Nephron progenitor cell (in vitro differentiated cells): ENCODE measurements around the gene ATXN10.
"Not testable (repeated sequence)": the region's sequence is repeated elsewhere in the genome, so short reads cannot be mapped to it uniquely, and the experiment has no call there.

Experiments used
- DNase-seq: peaks from one replicate; pipeline ENCODE4 v3.0.0; 2021
- H3K27ac Mint-ChIP-seq: 2 replicates; pipeline ENCODE4 v1.8.0; 2021; ENCODE audit warnings: mild to moderate bottlenecking, moderate library complexity, mixed read lengths
- H3K27me3 Mint-ChIP-seq: 2 replicates; pipeline ENCODE4 v1.8.0; 2021; ENCODE audit warnings: mild to moderate bottlenecking, low read depth, mixed read lengths; ENCODE audit not compliant: poor library complexity
- H3K36me3 Mint-ChIP-seq: 2 replicates; pipeline ENCODE4 v1.8.0; 2021; ENCODE audit warnings: low read depth, mixed read lengths
- H3K4me1 Mint-ChIP-seq: 2 replicates; pipeline ENCODE4 v1.8.0; 2021; ENCODE audit warnings: mixed read lengths
- H3K4me3 Mint-ChIP-seq: 2 replicates; pipeline ENCODE4 v1.8.0; 2021; ENCODE audit warnings: mild to moderate bottlenecking, moderate library complexity, mixed read lengths
- H3K9me3 Mint-ChIP-seq: 2 replicates; pipeline ENCODE4 v1.8.0; 2021; ENCODE audit warnings: mild to moderate bottlenecking, moderate library complexity, mixed read lengths
- CTCF ChIP-seq: fragments of 200-600 bp; sonication (generic); IDR thresholded peaks from 2 replicates; pipeline ENCODE4 v1.5.0; 2021; ENCODE audit warnings: antibody characterized with exemption

ATXN10 gene

GRCh38 chr22:45678961-45679912, 7.6 kb downstream of the ATXN10 start:
- Mint-ChIP-seq H3K27me3 (no peaks in the 10 kb centered on the region), H3K4me3 (no peak overlapping the region), H3K36me3 (peaks cover 24% of the 10 kb centered on the region), H3K9me3 (no peaks in the 10 kb centered on the region), H3K27ac (no peak overlapping the region), H3K4me1 (peaks cover 8% of the 10 kb centered on the region)
- DNase-seq: no peak
- TF ChIP-seq CTCF: no peak

- Mint-ChIP-seq H3K9me3 (no peaks in the 10 kb centered on the region), H3K36me3 (peaks cover 6% of the 10 kb centered on the region), H3K27me3 (no peaks in the 10 kb centered on the region), H3K27ac (no peak overlapping the region), H3K4me1 (peaks cover 4% of the 10 kb centered on the region), H3K4me3 (no peak overlapping the region)
- TF ChIP-seq CTCF: no peak
- DNase-seq: no peak
Observed at GRCh38 chr22:45680932-45681700, 9.5 kb downstream of the ATXN10 start.

DNA sequence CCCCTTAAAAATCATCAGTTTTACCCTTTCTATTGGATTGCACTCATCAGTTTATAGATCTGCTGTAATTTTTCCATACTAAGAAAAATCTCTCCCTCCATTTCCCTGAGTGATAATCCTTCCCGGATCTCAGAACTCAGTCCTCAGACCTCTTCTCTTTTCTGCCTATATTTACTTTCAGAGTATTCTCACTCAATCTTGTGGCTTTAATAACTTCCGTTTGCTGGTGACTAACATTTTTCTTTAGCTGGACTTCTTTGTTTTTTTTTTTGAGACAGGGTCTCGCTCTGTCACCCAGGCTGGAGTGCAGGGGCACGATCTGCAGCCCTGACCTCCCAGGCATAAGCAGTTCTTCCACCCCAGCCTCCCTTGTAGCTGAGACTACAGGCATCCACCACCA, 10.4 kb downstream of the ATXN10 start:
- no peak overlapping the region for H3K4me3 Mint-ChIP-seq
- H3K27me3 Mint-ChIP-seq: no peaks in the 10 kb centered on the region
- H3K4me1 Mint-ChIP-seq: peaks cover 4% of the 10 kb centered on the region
- H3K9me3 Mint-ChIP-seq: no peaks in the 10 kb centered on the region
- TF ChIP-seq CTCF: no peak
- H3K36me3 Mint-ChIP-seq: peaks cover 8% of the 10 kb centered on the region
- DNase-seq: no peak
- H3K27ac Mint-ChIP-seq: no peak overlapping the region

GRCh38 chr22:45682773-45683172, 11.1 kb downstream of the ATXN10 start:
- not testable (repeated sequence) for H3K27ac Mint-ChIP-seq, H3K4me1 Mint-ChIP-seq, H3K27me3 Mint-ChIP-seq, H3K4me3 Mint-ChIP-seq, H3K9me3 Mint-ChIP-seq, DNase-seq, H3K36me3 Mint-ChIP-seq

- no peak for DNase-seq
- no peaks in the 10 kb centered on the region for H3K27me3 Mint-ChIP-seq
- H3K36me3 Mint-ChIP-seq: peaks cover 8% of the 10 kb centered on the region
- H3K9me3 Mint-ChIP-seq: no peaks in the 10 kb centered on the region
- H3K4me3 Mint-ChIP-seq: no peak overlapping the region
- no peak overlapping the region for H3K27ac Mint-ChIP-seq
- peaks cover 5% of the 10 kb centered on the region for H3K4me1 Mint-ChIP-seq
- no peak for TF ChIP-seq CTCF
Observed at GRCh38 chr22:45683248-45683647, 11.6 kb downstream of the ATXN10 start.

DNA sequence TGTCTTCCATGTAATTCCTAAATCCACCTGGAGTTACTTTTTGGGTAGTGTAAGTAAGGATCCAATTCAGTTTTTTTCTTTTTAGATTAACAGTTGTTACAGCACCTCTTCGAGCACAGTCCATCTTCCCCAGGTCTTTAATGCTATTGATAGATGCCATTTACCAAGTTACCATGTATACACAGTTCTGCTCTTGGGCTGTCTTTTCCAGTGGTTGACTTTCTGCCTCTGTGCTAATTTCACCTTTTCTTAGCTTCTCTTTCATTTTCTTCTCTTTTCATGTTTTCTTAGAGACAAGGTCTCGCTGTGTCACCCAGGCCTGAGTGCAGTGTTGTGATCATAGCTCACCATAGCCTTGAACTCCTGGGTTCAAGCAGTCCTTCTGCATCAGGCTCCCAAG, 12.0 kb downstream of the ATXN10 start:
- H3K9me3 Mint-ChIP-seq: no peaks in the 10 kb centered on the region
- no peak overlapping the region for H3K27ac Mint-ChIP-seq

More for the DNA sequence above, 12.0 kb downstream of the ATXN10 start:
- no peaks in the 10 kb centered on the region for H3K27me3 Mint-ChIP-seq
- H3K36me3 Mint-ChIP-seq: peaks cover 8% of the 10 kb centered on the region
- no peak for DNase-seq
- no peak overlapping the region for H3K4me3 Mint-ChIP-seq
- no peak for TF ChIP-seq CTCF
- peaks cover 9% of the 10 kb centered on the region for H3K4me1 Mint-ChIP-seq
